Measurements from ENCODE around the gene PDE2A. TPM values are rescaled to one million over a fixed set of nuclear protein-coding genes. Genes with fewer than 3 reads are reported as not detected.
A peak's percentile ranks its signal among the peaks of the same experiment; 100 is the strongest.

PDE2A gene
- total RNA-seq, 1 donor from 2014 or later, result 3.0 TPM

- no peak for TF ChIP-seq CTCF (conservative IDR thresholded peaks at IDR 0.05)
- H3K4me3 Mint-ChIP-seq, result no peak overlapping the region
- no peaks in the 10 kb centered on the region for H3K36me3 Mint-ChIP-seq (ENCODE audit: low read depth)
- peaks cover 17% of the 10 kb centered on the region for H3K4me1 Mint-ChIP-seq
- H3K27ac Mint-ChIP-seq (ENCODE audit: unreplicated experiment), result no peak overlapping the region
- H3K27me3 Mint-ChIP-seq (ENCODE audit: low read depth), result peaks cover 10% of the 10 kb centered on the region
- no peaks in the 10 kb centered on the region for H3K9me3 Mint-ChIP-seq
- no peak for DNase-seq (ENCODE audit: low read depth, low spot score)
These were observed 46.5 kb downstream of the PDE2A start for GRCh38 chr11:72627594-72628281.

- DNase-seq (ENCODE audit: low read depth, low spot score), result no peak
- no peak for TF ChIP-seq CTCF (conservative IDR thresholded peaks at IDR 0.05)
- Mint-ChIP-seq H3K27ac (ENCODE audit: unreplicated experiment) (no peak overlapping the region), H3K4me1 (peaks cover 12% of the 10 kb centered on the region), H3K27me3 (ENCODE audit: low read depth) (peaks cover 18% of the 10 kb centered on the region), H3K4me3 (no peak overlapping the region), H3K9me3 (no peaks in the 10 kb centered on the region), H3K36me3 (ENCODE audit: low read depth) (no peaks in the 10 kb centered on the region)
These were observed 47.7 kb downstream of the PDE2A start for GRCh38 chr11:72626414-72626936.

DNA sequence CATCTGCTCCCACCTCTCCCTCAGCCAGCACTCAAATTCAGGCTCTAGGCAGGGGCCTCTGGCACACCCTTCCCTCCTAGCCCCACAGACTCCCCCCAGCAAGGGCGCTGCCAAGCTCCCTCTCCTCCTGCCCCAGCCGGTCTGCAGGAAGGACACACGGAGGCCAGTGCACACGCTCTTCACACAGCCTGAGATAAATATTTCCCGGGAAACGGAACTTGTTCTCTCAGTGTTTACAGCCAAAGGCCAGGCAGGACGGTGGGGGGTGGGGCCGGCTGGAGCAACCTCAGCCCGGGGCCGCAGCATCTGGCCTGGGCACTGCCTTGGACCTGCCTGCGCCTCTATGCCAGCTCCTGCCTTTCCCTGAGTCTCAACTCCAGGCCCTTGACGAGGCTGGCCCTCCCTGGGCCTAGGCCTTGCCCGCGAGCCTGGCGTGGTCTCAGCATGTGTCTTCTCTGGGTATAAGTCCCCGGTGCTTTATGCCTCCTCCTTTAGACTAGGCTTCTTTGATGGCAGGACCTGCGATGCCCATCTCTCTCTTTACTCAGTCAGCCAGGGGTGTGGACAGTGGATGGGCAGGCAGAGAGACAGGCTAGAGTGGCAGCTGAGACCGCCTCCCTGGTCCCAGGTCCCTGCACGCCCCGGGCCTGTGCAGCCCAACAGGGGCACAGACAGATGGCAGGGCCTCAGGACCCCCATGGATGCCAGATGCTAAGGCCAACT is 48.4 kb downstream of the PDE2A start:
- H3K4me1 Mint-ChIP-seq, result peaks cover 12% of the 10 kb centered on the region
- TF ChIP-seq CTCF (conservative IDR thresholded peaks at IDR 0.05), result no peak
- H3K27me3 Mint-ChIP-seq (ENCODE audit: low read depth), result peaks cover 18% of the 10 kb centered on the region
- H3K4me3 Mint-ChIP-seq, result no peak overlapping the region
- peak overlapping the region; percentile 96 for H3K27ac Mint-ChIP-seq (ENCODE audit: unreplicated experiment)
- no peaks in the 10 kb centered on the region for H3K36me3 Mint-ChIP-seq (ENCODE audit: low read depth)
- DNase-seq (ENCODE audit: low read depth, low spot score), result no peak
- H3K9me3 Mint-ChIP-seq, result no peaks in the 10 kb centered on the region

- peaks cover 8% of the 10 kb centered on the region for H3K4me1 Mint-ChIP-seq
- peaks cover 18% of the 10 kb centered on the region for H3K27me3 Mint-ChIP-seq (ENCODE audit: low read depth)
- H3K4me3 Mint-ChIP-seq, result no peak overlapping the region
- TF ChIP-seq CTCF (conservative IDR thresholded peaks at IDR 0.05), result no peak
- H3K27ac Mint-ChIP-seq (ENCODE audit: unreplicated experiment), result peak overlapping the region; percentile 46
- H3K9me3 Mint-ChIP-seq, result no peaks in the 10 kb centered on the region
- DNase-seq (ENCODE audit: low read depth, low spot score), result no peak
- H3K36me3 Mint-ChIP-seq (ENCODE audit: low read depth), result no peaks in the 10 kb centered on the region
These were observed 49.6 kb downstream of the PDE2A start for GRCh38 chr11:72624496-72625201.

DNA sequence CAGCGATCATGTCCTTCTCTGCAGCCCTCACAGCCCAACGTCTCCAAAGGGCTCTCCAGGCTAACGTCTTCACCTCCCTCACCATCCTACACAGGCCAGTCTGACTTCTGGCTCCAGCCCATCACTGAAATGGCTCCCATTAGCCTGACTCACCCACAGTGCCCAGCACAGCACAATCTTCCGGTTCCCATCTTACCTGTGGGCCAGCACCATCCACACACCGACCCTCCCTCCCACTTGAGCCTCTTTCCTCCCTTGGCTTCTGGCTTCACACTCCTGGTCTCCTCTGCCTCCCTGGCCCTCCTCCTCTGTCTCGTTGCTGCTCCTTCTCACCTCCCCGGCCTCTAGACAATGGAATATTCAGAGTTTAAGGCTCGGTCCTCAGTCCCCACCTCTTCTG is 51.2 kb downstream of the PDE2A start:
- Mint-ChIP-seq H3K9me3 (no peaks in the 10 kb centered on the region), H3K4me3 (no peak overlapping the region), H3K27ac (ENCODE audit: unreplicated experiment) (no peak overlapping the region), H3K4me1 (peaks cover 8% of the 10 kb centered on the region), H3K27me3 (ENCODE audit: low read depth) (peaks cover 18% of the 10 kb centered on the region), H3K36me3 (ENCODE audit: low read depth) (no peaks in the 10 kb centered on the region)
- no peak for TF ChIP-seq CTCF (conservative IDR thresholded peaks at IDR 0.05)
- DNase-seq (ENCODE audit: low read depth, low spot score), result no peak
